ENCODE measurements around the gene KISS1R.
"Not testable (repeated sequence)": the region's sequence is repeated elsewhere in the genome, so short reads cannot be mapped to it uniquely, and the experiment has no call there.

Gene KISS1R

GRCh38 chr19:917323-918151 lies at the start of gene KISS1R:
Gene KISS1R, plus strand, starts transcription at chr19:917333. Its CDS starts 170 bp downstream, at chr19:917503.
- DNase-seq, result peak; percentile 50 to 57 (median 53)

GRCh38 chr19:867855-868457 lies 49.2 kb upstream of the KISS1R start:
- no peak for DNase-seq

- DNase-seq, result no peak
Measured at GRCh38 chr19:868458-869244, 48.5 kb upstream of the KISS1R start.

- DNase-seq, result peak; percentile 54 to 71 (median 59)
Measured at GRCh38 chr19:869245-870177, 47.6 kb upstream of the KISS1R start.

- no peak for DNase-seq
Measured at GRCh38 chr19:870314-870713, 46.8 kb upstream of the KISS1R start.

- DNase-seq, result no peak
Measured at GRCh38 chr19:870963-871401, 46.2 kb upstream of the KISS1R start.

DNA sequence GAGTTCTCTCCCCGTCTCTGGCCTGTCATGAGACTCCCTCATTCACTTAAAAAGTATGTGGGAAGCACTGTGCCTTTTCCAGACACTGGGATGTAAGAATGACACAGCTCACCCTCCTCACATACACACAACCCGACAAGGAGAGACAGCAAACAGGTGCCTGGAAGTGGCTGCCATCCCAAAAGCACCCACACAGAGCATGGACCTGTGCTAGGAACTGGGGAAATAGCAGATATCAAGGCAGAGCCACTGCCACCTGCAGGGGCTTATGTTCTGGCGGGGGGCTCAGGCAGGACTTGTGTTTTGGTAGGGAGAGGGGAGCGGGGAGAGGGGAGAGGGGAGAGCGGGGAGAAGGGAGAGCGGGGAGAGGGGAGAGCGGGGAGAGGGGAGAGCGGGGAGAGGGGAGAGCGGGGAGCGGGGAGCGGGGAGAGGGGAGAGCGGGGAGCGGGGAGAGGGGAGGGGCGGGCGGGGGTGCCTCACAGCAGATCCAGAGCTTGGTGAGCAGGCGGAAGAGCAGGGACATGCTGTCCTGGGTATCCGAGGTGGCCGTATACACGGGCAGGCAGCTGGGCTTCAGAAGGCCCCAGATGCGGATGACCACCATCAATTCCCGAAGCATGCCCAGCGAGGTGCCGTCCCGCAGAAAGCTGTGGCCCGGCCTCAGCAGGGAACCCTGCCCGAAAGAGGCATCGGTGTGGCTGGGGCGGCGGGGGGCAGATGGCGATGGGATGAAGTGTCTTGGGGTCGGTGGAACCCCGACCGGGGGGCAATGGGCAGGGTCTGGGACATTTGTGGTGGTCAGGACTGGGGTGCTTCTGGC lies 45.5 kb upstream of the KISS1R start:
- DNase-seq, result no peak

DNA sequence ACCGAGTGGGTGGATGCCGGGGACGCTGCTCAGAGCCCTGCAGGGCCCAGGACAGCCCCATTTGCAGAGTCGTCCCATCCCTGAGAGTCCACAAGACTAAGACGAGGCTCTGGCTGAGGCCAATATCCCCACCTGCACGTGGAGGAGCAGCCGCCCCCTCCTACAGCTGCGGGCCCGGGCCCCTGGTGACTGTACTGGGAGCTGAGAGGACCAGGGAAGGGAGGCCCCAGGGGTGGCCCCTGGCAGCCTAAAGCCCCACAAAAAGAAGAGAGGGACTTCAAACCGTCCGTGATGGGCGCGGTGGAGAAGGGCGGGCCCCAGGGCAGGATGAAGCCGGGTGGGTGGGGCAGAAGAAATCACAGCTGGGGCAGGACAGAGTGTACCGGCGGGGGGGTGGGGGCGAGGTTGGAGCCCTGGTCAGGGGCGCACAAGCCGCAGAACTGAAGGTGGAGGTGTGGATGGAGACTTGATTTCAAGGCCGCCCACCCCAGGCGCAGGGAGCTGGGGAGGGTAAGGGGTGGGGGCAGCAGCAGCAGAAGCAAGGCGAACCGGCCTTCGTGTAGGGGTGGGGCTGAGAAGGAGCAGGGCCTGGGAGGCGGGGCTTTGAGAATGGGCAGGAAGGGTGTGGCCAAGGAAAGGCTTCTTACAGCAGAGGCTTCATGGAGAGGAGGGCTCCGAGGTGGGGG lies 44.7 kb upstream of the KISS1R start:
- peak; percentile 63 to 81 (median 70) for DNase-seq

DNA sequence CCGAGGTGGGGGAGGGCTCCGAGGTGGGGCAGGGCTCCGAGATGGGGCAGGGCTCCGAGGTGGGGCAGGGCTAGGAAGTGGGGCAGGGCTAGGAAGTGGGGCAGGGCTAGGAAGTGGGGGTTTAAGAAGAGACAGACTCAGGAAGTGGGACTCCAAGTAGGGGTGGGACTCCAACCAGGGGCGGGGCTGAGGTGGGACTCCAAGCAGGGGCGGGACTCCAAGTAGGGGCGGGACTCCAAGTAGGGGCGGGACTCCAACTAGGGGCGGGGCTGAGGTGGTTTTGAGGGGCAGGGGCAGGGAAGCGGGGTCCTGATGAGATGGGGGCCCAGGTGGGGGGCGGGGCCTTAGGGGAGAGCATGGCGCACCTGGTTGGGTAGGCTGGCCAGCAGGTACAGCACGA lies 44.0 kb upstream of the KISS1R start:
- peak; percentile 39 to 65 (median 51) for DNase-seq

- DNase-seq, result no peak
Measured at GRCh38 chr19:873561-874041, 43.5 kb upstream of the KISS1R start.

- DNase-seq, result no peak
Measured at GRCh38 chr19:875265-875879, 41.8 kb upstream of the KISS1R start.

DNA sequence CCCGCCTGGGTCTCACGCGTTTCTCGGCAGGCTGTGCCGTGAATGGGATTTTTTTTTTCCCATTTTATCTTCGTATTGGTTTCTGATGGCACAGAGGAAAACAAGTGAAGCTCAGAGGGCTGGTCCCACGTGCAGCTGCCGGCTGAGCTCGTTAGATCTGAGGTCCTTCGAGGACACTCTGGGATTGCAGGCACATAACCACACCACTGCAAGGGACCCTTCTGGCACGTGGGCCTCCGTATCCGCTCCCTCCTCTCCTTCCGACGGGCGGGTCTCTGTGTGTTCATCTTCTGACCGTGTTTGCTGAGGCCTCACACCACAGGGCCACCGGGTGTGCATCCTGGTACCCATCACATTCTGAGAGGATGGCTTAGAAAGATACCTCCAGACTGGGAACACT lies 41.0 kb upstream of the KISS1R start:
- no peak for DNase-seq

DNA sequence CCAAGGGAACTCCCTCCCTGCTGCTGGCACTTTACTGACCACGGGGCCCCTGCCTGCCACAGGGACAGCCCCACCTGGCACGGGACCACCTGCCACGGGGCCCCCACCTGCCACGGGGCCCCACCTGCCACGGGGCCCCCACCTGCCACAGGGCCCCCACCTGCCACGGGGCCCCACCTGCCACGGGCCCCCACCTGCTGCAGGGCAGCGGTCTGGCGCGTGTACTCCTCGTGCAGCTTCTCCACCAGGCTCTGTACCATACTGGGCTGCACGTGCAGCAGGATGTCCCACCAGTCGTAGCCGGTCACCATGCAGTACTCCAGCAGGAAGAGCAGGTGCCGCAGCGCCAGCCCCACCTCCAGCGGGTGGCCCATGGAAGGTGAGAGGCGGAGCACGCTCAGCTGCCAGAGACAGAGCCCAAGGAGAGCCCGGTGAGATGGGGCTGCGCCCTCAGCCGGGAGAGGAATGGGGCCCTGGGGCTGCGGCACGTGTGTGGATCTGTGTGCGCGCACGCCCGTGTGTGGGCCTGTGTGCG lies 40.3 kb upstream of the KISS1R start:
- no peak for DNase-seq

GRCh38 chr19:877992-878660 lies 39.0 kb upstream of the KISS1R start:
- DNase-seq, result not testable (repeated sequence)

GRCh38 chr19:878751-879561 lies 38.2 kb upstream of the KISS1R start:
- not testable (repeated sequence) for DNase-seq

GRCh38 chr19:879711-880438 lies 37.3 kb upstream of the KISS1R start:
- DNase-seq, result no peak

DNA sequence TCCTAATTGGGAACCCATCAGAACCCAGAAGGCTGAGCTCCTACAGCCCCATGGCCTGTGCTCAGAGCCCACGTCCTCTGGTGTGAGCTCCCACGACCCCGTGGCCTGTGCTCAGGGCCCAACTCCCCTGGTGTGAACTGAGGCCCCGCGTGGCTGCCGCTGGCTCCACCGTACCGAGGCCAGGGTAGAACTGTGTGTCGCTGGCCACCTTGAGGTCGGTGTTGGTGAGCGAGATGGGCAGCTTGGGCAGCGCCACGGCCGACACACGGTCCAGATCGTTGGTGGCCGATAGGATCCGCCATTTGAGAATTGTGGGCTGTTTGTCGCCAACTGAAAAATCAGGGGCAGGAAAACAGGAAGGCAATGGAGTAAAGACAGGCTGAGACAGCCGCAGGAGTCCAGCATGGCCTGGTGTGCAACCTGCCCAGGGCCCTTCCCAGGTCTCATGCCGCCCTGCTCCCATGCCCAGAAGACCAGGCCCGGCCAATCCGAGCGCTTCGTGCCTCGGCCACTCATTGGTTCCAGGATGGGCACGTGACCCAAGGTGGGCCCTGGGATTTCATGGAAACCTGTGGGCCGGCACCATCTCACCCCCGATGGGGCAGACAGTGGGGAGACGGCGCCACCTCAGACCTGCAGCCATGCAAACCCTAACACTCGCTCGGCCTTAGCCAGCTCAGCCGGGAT lies 35.6 kb upstream of the KISS1R start:
- no peak for DNase-seq

All from suppressor macrophage treated with lipopolysaccharide for 1 hour (primary cell).